ENCODE data around the gene SWT1.
"Not testable (repeated sequence)": the region's sequence is repeated elsewhere in the genome, so short reads cannot be mapped to it uniquely, and the experiment has no call there.

Gene SWT1

GRCh38 chr1:185312361-185313138, 155.6 kb downstream of the SWT1 start:
- DNase-seq (ENCODE audit: low read depth), result no peak
- no peak overlapping the region for H3K4me3 ChIP-seq (ENCODE audit: low read depth, low read length)

GRCh38 chr1:185314411-185314810, 157.4 kb downstream of the SWT1 start:
- H3K4me3 ChIP-seq (ENCODE audit: low read depth, low read length), result peak overlapping the region; percentile 97
- no peak for DNase-seq (ENCODE audit: low read depth)

GRCh38 chr1:185315445-185316071, 158.6 kb downstream of the SWT1 start:
- no peak for DNase-seq (ENCODE audit: low read depth)
- H3K4me3 ChIP-seq (ENCODE audit: low read depth, low read length), result peak overlapping the region; percentile 97

- H3K4me3 ChIP-seq (ENCODE audit: low read depth, low read length), result peak overlapping the region; percentile 97
- peak; percentile 82 for DNase-seq (ENCODE audit: low read depth)
Observed at GRCh38 chr1:185316163-185317033, 159.4 kb downstream of the SWT1 start.

- peak; percentile 67 for DNase-seq (ENCODE audit: low read depth)
- H3K4me3 ChIP-seq (ENCODE audit: low read depth, low read length), result peak within 1 kb of the TSS; percentile 97
Observed at GRCh38 chr1:185317034-185317885, 160.3 kb downstream of the SWT1 start, which contains the start of gene IVNS1ABP. Gene IVNS1ABP (minus strand): TSS chr1:185317243. CDS start chr1:185309493, 7,750 bp downstream.

GRCh38 chr1:185317886-185318310, 160.9 kb downstream of the SWT1 start:
- DNase-seq (ENCODE audit: low read depth), result no peak

GRCh38 chr1:185318431-185319138, 161.6 kb downstream of the SWT1 start:
- DNase-seq (ENCODE audit: low read depth), result no peak
- H3K4me3 ChIP-seq (ENCODE audit: low read depth, low read length), result no peak overlapping the region

More at GRCh38 chr1:185317886-185318310, 160.9 kb downstream of the SWT1 start:
- H3K4me3 ChIP-seq (ENCODE audit: low read depth, low read length), result peak overlapping the region; percentile 97

GRCh38 chr1:185319139-185319475, 162.1 kb downstream of the SWT1 start:
- no peak for DNase-seq (ENCODE audit: low read depth)
- no peak overlapping the region for H3K4me3 ChIP-seq (ENCODE audit: low read depth, low read length)

GRCh38 chr1:185321104-185321503, 164.1 kb downstream of the SWT1 start:
- not testable (repeated sequence) for DNase-seq (ENCODE audit: low read depth); H3K4me3 ChIP-seq (ENCODE audit: low read depth, low read length)

- not testable (repeated sequence) for DNase-seq (ENCODE audit: low read depth); H3K4me3 ChIP-seq (ENCODE audit: low read depth, low read length)
Observed at GRCh38 chr1:185321653-185322221, 164.8 kb downstream of the SWT1 start.

GRCh38 chr1:185322636-185323035, 165.7 kb downstream of the SWT1 start:
- no peak overlapping the region for H3K4me3 ChIP-seq (ENCODE audit: low read depth, low read length)
- no peak for DNase-seq (ENCODE audit: low read depth)

GRCh38 chr1:185324118-185324517, 167.2 kb downstream of the SWT1 start:
- no peak for DNase-seq (ENCODE audit: low read depth)
- no peak overlapping the region for H3K4me3 ChIP-seq (ENCODE audit: low read depth, low read length)

GRCh38 chr1:185325413-185325812, 168.4 kb downstream of the SWT1 start:
- no peak for DNase-seq (ENCODE audit: low read depth)
- no peak overlapping the region for H3K4me3 ChIP-seq (ENCODE audit: low read depth, low read length)

GRCh38 chr1:185328255-185328654, 171.3 kb downstream of the SWT1 start:
- DNase-seq (ENCODE audit: low read depth), result no peak
- H3K4me3 ChIP-seq (ENCODE audit: low read depth, low read length), result no peak overlapping the region

GRCh38 chr1:185334182-185334581, 177.2 kb downstream of the SWT1 start:
- DNase-seq (ENCODE audit: low read depth), result no peak
- H3K4me3 ChIP-seq (ENCODE audit: low read depth, low read length), result no peak overlapping the region

- H3K4me3 ChIP-seq (ENCODE audit: low read depth, low read length), result no peak overlapping the region
- DNase-seq (ENCODE audit: low read depth), result no peak
Observed at GRCh38 chr1:185337246-185337645, 180.3 kb downstream of the SWT1 start.

- no peak for DNase-seq (ENCODE audit: low read depth)
- H3K4me3 ChIP-seq (ENCODE audit: low read depth, low read length), result no peak overlapping the region
Observed at GRCh38 chr1:185338719-185339622, 182.0 kb downstream of the SWT1 start.

Data from skeletal muscle cell (primary cell).